Stimulated activated CD4-positive, alpha-beta T cell treated with anti-CD3 and anti-CD28 coated beads, Interleukin-4, amount 100 ng/mL, for 24 hours (primary cell): ENCODE results near the gene USP9X.
"Not testable (repeated sequence)": the region's sequence is repeated elsewhere in the genome, so short reads cannot be mapped to it uniquely, and the experiment has no call there.

Experiments used
- DNase-seq: peaks from one replicate; pipeline ENCODE4 v3.0.0-alpha.2; 2020

The USP9X gene

DNA sequence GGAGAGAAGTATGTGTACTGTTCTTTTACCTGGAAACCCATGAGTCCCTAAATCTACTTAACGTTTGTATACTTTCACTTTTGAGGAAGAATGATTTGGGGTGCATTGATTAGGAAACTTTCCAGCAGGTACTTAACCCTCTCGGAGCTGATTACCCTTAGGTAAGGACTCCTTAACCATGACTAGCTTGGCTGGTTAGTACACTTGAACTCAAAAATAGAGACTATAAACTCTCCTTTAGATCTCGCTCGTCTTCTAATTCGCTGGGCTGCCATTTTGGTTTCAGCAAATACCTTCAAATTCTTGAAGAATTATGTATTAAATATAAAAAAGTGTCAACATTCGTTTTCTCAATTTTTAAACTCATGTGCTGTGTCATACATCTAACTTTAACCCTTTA lies 2.0 kb downstream of the USP9X start:
- DNase-seq: no peak

DNA sequence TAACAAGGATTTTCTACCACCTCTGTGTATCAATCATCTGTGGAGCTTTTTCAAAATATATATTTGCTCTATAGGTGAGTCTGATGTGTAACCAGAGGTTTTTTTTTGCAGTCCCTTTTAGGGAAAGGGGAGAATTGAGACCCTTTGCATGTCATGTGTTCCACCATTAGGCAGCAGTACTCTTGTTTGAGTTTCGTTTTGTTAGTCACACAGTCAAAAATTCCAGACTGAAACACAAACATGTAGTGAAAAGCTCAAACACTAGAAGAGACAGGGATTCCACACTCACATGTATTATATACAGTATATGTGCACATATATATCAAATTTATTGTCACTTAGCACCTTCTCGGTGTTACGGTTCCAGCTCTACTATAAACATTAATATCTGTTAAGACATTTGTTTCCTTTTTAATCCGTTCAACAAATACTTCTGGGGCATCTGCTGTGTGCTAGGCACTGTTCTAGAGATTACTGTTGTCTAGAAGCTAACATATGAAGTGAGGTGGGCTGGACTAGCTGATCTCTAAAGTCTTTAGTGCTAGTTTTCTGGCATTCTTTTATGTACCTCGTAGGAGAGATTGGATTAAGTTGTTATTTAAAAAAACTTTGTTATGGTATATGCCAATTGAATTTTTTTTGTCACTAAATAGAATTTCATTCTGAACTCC lies 5.5 kb downstream of the USP9X start:
- DNase-seq: no peak

- DNase-seq: no peak
Measured at GRCh38 chrX:41092776-41093175, 7.5 kb downstream of the USP9X start.

DNA sequence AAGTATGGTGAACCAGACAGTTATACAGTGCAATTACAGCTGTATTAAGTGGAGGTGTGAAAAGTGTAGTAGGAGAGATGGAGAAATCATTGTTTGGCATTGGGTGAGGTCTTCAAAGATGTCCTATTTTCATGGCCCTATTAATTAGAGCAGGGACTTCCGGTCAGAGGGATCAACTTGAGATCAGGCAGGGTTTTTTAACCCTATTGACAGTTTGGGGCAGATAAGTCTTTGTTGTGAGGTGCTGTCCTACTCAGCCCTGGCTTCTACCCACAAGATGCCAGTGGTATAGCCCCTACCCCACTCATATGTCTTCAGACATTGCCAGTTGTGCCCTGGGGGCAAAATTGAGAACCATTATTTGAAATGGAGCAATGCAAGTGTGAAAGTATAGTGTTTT lies 9.9 kb downstream of the USP9X start:
- no peak for DNase-seq

DNA sequence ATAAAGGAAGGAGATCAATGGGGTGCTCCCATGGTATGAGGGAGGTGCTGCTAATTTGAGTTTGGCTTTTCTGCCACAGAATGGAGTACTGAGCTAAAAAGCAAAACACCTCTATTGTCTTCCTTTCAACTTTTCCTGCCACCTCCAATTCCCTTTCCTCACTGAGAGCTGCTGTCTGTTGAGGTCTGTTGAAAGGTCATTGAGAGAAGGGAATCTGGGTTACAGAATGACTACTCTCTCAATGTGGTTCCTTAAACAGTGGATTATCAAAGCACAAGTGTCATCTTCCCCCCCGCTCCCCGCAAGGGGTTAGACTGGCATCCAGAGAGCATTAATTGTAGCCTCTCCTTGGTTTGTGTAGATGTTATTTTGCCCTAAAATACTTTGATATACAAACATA lies 10.7 kb downstream of the USP9X start:
- no peak for DNase-seq

DNA sequence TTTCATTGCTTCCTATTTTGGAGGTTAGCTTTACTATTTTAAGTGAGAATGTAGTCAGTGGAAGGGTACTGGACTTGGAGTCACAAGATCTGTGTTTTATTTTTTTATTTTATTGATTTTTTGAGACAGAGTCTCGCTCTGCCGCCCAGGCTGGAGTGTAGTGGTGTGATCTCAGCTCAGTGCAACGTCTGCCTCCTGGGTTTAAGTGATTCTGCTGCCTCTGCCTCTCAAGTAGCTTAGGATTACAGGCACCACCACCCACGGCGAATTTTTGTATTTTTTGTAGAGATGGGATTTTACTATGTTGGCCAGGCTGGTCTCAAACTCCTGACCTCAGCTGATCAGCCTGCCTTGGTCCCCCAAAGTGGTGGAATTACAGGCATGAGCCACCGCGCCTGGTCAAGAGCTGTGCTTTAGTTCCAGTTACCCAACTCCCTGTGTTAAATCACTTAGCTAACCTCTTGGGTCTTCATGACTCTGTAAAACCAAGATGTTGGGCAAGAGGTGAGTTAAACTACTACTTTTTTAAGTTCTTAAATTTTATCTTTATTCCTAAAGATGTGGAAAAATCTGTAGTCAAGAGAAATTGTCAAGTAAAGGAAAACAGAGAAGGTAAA lies 11.2 kb downstream of the USP9X start:
- DNase-seq: no peak

DNA sequence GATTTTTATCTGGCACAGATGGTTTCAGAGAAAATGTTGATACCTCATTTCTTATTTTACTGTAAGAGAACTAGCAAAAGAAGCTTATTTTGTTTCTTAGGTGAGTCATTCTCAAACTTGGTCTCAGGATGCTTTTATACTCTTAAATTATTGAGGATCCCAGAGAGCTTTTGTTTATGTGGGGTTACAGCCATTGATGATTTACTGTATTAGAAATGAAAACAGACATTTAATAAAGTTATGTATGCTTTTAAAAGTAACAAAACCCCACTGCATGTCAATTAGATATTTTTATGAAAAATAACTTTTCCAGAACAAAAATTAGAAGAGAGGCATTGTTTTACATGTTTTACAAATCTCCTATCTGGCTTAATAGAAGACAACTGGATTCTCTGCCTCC lies 12.1 kb downstream of the USP9X start:
- no peak for DNase-seq

DNA sequence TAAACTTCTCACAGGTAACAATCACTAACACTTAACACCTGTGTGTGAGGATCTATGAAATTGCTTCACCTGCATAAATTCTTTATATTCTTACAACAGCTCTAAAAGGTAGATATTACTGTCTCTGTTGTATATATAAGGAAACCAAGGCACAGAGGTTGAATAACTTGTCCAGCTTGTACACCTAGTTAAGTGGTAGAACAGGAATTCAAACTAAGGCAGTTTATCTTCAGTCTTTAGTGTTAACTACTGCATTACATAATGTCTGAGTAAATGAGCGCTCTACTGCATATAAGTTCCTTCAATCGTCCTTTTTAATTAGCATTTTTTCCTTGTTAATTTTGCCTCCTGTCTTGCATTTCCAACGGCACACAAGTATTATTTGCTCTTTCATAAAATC lies 15.0 kb downstream of the USP9X start:
- DNase-seq: no peak

GRCh38 chrX:41100819-41101218 lies 15.6 kb downstream of the USP9X start:
- DNase-seq: no peak

DNA sequence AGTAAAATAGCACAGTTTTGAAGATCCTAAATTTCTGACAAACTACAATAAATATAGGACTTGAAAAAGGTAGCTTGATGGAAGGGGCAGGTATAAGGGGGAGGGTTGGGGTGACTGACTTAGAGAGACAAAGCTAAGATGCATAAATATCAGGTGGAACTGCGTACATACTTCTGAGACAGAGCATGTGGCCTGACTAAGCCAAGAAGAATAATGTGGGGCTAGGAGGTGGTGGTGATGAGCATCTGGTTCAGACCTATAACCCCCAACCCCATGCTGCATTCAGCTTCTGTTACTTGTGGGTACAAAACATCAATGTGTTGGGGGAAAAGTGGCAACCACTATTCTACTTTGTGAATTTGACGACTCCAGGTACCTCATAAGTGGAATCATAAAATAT lies 19.8 kb downstream of the USP9X start:
- no peak for DNase-seq

GRCh38 chrX:41106257-41106656 lies 21.0 kb downstream of the USP9X start:
- DNase-seq: not testable (repeated sequence)

DNA sequence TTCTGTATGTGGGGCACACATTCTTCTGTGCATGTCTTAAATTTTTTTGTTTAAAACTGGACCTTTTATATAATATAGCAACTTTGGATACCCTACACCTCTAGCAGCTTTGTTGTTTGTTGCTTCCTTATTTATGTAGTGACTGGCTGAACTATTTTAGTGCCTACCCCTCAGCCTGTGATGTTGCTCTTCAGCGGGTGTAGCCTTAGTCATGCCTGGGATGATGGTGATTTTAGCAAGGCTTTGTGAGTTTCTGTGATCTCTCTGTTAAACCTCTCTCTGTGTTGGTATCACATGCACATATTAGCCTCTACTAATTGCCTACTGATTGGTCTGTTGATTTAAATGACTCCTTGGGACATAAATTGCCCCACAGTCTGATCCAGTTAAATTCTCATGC lies 22.8 kb downstream of the USP9X start:
- no peak for DNase-seq

- no peak for DNase-seq
Measured at GRCh38 chrX:41108463-41109205, 23.4 kb downstream of the USP9X start.

GRCh38 chrX:41110801-41111625 lies 25.8 kb downstream of the USP9X start:
- no peak for DNase-seq

- peak; percentile 23 for DNase-seq
Measured at GRCh38 chrX:41115104-41115425, 29.8 kb downstream of the USP9X start.

DNA sequence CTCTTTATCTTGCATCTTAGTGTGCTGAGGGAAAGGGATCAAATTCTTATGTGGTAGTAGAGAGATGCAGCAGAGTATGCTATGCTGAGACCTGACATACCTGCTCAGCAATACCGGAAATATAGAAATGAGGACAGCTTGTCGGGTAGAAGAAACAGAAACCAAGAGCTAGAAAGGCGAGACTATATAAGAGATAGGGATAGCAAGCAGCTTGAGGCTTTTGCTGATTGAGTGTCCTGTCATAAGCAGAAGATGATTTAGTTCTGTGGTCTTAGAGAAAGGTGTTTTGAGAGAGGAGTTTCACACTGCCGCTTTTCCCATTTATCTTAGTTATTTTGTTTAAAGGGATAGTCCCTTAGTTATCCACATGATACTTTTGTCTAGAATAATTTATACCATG lies 31.7 kb downstream of the USP9X start:
- no peak for DNase-seq

- DNase-seq: peak; percentile 39
Measured at GRCh38 chrX:41118156-41118555, 32.9 kb downstream of the USP9X start.

DNA sequence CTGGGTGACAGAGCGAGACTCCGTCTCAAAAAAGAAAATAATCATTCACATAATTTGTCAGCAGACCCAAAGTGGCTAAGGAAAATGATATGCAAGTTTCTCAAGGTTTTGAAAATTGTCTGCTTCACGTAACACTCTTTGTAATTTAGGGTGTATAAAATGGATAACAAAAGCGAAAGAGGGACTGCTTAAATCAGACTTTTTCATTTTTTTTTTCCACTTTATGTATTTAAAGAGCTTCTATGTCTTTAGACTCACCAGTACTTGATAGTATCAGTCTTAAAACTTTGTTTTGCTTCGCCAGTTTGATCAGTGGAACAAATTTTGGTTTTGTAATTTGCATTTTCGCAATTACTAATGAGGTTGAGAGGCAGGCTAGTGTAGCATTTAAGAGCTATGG lies 34.6 kb downstream of the USP9X start:
- DNase-seq: no peak

DNA sequence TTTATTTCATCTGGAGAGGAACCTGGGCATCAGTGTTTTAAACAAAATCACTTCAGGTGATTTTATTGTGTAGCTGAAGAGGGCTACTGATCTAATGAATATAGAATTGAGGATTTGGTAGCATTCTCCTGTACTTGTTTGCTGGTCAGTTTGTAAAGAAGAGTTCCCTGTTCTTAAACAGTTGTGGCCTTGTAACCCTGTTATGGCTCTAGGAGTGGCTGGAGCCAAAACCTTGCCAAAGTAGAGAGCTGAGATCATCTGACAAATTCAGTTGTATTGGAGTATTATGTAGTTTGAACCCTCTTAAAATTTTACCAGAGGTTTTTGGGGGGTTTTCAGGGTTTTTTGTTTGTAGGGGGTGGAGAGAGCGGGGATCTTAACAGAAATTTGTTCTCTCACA lies 36.5 kb downstream of the USP9X start:
- no peak for DNase-seq

DNA sequence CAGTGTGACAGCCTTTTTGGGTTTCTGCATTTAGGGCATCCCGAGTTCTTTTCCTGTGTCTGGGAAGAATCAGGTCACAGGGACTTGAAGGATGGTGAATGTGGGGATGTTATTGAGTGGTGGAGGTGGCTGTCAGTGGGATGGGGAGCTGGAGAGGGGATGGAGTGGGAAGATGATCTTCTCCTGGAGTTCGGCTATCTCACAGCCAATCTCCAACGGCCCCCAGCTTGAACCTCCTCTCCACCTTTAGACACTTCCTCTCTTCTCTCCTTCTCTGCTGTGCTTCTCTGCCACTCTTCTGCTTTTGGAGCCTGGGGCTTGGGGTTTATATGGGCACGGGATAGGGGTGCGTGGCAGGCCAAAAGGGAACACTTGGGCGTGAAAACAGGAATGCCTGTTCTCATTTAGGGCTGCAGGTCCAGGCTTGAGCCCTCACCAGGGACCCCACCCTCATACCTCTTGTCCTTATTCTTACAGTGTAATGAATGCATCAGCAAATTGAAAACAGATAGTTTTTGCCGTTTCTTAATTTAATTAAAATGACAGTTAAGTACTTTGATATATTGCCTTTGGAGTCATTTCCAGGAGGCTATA lies 37.5 kb downstream of the USP9X start:
- DNase-seq: no peak

GRCh38 chrX:41127477-41128192 lies 42.4 kb downstream of the USP9X start:
- no peak for DNase-seq

- no peak for DNase-seq
Measured at GRCh38 chrX:41128955-41129354, 43.7 kb downstream of the USP9X start.

GRCh38 chrX:41131766-41132165 lies 46.5 kb downstream of the USP9X start:
- no peak for DNase-seq
